Uterus (tissue), 4 donors: ENCODE measurements around the gene MRPL48. TPM values are rescaled to one million over a fixed set of nuclear protein-coding genes. Genes with fewer than 3 reads are reported as not detected.

Source experiments
- DNase-seq, 2 donors: peaks; one replicate each; pipeline ENCODE4 v3.0.0-alpha.2; 2019 to 2020
- H3K27ac ChIP-seq, 2 donors: fragments of 200-600 bp; sonication (generic); 1 replicate in 1 of 2; 2 replicates in 1 of 2; pipeline ENCODE4 v1.5.1; 2016 to 2018
- H3K27me3 ChIP-seq, 2 donors: fragments of 200-600 bp; sonication (generic); one replicate each; pipeline ENCODE4 v1.5.1; 2018 to 2019; ENCODE audit warnings: control low read depth in 1 of 2
- H3K36me3 ChIP-seq, 2 donors: fragments of 200-600 bp; sonication (generic); one replicate each; pipeline ENCODE4 v1.5.1; 2019; ENCODE audit warnings: control low read depth in 1 of 2
- H3K4me1 ChIP-seq, 2 donors: fragments of 200-600 bp; sonication (generic); one replicate each; pipeline ENCODE4 v1.5.1; 2018 to 2019; ENCODE audit warnings: control low read depth in 1 of 2
- H3K4me3 ChIP-seq, 2 donors: fragments of 200-600 bp; sonication (generic); 1 replicate in 1 of 2; 2 replicates in 1 of 2; pipeline ENCODE4 v1.5.1; 2018 to 2019; ENCODE audit warnings: mild to moderate bottlenecking in 1 of 2
- H3K9me3 ChIP-seq, 2 donors: fragments of 200-600 bp; sonication (generic); one replicate each; pipeline ENCODE4 v1.5.1; 2019; ENCODE audit warnings: control low read depth in 1 of 2
- POLR2A ChIP-seq, 2 donors: fragments of 450-650 bp; IDR thresholded peaks; one replicate each; pipeline ENCODE4 v1.6.1; 2016; ENCODE audit warnings: antibody characterized with exemption in 2 of 2, mild to moderate bottlenecking in 1 of 2, moderate library complexity in 1 of 2
- intact Hi-C: fragments of 100-400 bp; cut with DNase I; formaldehyde crosslinking; loops from one replicate; pipeline ENCODE4 v1.15.1; 2023; ENCODE audit warnings: low total_unique reads
- total RNA-seq, 4 donors: library from RNA; depleted of rRNA in 3 of 4; stranded (reverse); fragments of >200 nt in 3 of 4; gene quantifications; one replicate each; pipeline versions ENCODE4 v1.1.0 to v1.2.4, GENCODE V29; 2014 to 2023
- TF ChIP-seq, protein P1 (sequence below), 4 experiments: fragments of 200-600 bp in 2 of 4; fragments of 450-650 bp in 2 of 4; sonication (generic) in 2 of 4; IDR thresholded peaks; one replicate each; pipeline ENCODE4 v1.5.1; 2016 to 2019; ENCODE audit warnings: antibody characterized with exemption in 4 of 4, mild to moderate bottlenecking in 2 of 4, moderate library complexity in 1 of 4
- donor health status: DM: yes; HTN: yes; CAD: no.

Gene MRPL48
- total RNA-seq = 10 to 100 TPM in 2 of 4 donors, 1 to 10 TPM in 2; 5.6 to 29.6 (median 11.9) TPM

DNA sequence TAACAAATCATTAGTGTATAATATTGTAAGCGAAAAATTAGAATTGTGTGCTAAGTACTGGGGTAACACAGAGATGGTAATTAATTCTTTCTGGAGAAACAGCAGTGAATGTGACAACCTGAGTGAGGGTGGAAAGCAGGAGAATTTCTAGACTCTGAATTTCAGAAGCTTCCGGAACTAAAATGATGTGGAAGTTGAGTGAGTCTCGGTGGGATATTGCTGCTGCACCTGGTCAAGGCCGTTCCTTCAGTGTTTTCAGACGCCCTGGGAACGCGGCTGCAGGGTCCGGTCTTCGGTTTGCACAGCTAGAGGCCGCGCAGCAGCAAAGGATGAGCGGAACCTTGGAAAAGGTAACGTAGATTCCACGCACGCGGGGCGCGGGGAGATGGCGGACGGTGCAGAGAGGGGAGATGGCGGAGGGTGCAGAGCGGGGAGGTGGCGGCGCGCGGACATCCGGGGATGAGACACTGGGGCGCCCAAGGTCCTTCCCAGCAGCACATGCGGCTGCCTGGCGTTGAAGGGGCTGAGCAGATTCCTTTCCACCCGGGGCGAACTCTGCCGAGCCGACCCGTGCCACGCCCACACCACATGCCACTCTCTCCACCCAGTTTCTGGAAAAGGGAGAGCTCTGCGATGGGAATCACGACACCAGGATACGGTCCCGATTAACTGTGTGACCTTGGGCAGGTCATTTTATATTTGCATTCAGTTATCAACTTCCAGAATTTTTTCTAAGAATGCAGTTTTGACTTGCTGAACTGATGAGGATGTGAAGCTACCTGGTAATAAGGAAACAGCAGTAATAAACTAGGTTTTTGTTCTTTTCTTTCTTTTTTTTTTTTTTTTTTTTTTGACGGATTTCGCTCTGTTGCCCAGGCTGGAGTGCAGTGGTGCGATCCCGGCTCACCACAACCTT is at the start of gene MRPL48:
TSS of gene MRPL48 (plus strand) at position 232 of the 916 bp plus-strand sequence. CDS start at position 330, 98 bp downstream.
- no peaks in the 10 kb centered on the region for H3K9me3 ChIP-seq
- no peaks in the 10 kb centered on the region for H3K27me3 ChIP-seq
- peak; percentile 86 to 87 for DNase-seq
- intact Hi-C loops = no loop called here
- peak within 1 kb of the TSS; percentile 85 to 92 for H3K27ac ChIP-seq
- H3K4me1 ChIP-seq = no peaks in the 10 kb centered on the region
- TF ChIP-seq POLR2A (IDR thresholded peaks at IDR 0.05) = peak; percentile 22 to 30
- TF ChIP-seq, protein P1, sequence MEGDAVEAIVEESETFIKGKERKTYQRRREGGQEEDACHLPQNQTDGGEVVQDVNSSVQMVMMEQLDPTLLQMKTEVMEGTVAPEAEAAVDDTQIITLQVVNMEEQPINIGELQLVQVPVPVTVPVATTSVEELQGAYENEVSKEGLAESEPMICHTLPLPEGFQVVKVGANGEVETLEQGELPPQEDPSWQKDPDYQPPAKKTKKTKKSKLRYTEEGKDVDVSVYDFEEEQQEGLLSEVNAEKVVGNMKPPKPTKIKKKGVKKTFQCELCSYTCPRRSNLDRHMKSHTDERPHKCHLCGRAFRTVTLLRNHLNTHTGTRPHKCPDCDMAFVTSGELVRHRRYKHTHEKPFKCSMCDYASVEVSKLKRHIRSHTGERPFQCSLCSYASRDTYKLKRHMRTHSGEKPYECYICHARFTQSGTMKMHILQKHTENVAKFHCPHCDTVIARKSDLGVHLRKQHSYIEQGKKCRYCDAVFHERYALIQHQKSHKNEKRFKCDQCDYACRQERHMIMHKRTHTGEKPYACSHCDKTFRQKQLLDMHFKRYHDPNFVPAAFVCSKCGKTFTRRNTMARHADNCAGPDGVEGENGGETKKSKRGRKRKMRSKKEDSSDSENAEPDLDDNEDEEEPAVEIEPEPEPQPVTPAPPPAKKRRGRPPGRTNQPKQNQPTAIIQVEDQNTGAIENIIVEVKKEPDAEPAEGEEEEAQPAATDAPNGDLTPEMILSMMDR (IDR thresholded peaks at IDR 0.05) = peak in 2 of 4 experiments; percentile 6 to 9
- peak within 1 kb of the TSS; percentile 73 to 95 for H3K4me3 ChIP-seq
- no peaks in the 10 kb centered on the region for H3K36me3 ChIP-seq

DNA sequence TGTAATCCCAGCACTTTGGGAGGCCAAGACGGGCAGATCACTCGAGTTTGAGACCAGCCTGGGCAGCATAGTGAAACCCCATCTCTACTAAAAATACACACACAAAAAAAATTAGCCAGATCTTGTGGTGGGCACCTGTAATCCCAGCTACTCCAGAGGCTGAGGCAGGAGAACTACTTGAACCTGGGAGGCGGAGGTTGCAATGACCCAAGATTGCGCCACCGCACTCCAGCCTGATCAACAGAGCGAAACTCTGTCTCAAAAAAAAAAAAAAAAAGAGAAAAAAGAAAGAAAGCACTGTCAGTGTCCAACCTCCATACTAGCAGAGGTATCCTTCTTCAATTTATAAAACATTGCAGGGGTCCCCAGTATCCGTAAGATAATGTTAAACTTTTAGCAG is 44.6 kb upstream of the MRPL48 start:
- no peaks in the 10 kb centered on the region for H3K27me3 ChIP-seq

DNA sequence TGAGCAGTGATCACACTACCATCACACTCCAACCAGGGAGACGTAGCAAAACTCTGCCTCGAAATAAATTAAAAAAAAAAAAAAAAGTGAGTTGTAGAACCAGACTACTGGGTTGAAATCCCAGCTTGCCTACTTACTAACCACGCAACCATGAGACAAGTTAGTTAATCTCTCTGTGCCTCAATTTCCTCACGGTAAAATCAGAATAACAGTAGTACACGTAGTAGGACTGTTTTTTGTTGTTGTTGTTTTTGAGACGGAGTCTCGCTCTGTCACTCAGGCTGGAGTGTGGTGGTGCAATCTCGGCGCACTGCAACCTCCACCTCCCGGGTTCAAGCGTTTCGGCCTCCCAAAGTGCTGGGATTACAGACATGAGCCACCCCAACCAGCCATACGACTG is 41.0 kb upstream of the MRPL48 start:
- intact Hi-C loops = no loop called here
- TF ChIP-seq, protein P1 (IDR thresholded peaks at IDR 0.05) = no peak
- no peak for TF ChIP-seq POLR2A (IDR thresholded peaks at IDR 0.05)
- DNase-seq = no peak

More for the DNA sequence above, 44.6 kb upstream of the MRPL48 start:
- Histone ChIP-seq H3K4me3 (no peak overlapping the region), H3K4me1 (peaks cover 0 to 4% of the 10 kb centered on the region in 2 donors), H3K27ac (no peak overlapping the region), H3K36me3 (no peaks in the 10 kb centered on the region), H3K9me3 (no peaks in the 10 kb centered on the region)
- intact Hi-C loops = no loop called here
- DNase-seq = no peak
- TF ChIP-seq POLR2A (IDR thresholded peaks at IDR 0.05) = no peak
- TF ChIP-seq, protein P1 (IDR thresholded peaks at IDR 0.05) = no peak

DNA sequence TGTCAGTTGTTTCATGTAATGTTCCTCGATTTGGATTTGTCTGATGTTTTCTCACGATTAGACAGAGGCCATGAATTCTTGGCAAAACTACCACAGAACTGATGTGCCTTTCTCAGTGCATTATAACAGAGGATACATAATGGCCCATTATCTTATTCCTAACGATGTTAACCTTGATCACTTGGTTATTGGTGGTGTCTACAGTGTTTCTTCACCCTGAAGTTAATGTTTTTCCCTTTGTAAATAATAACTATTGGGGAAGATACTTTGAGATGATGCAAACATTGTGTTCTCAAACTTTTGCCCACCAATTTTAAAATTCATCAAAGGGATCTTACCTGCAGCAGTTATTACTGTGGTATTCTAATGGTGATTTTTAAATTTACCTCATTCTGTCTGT is 39.9 kb upstream of the MRPL48 start:
- H3K9me3 ChIP-seq = no peaks in the 10 kb centered on the region
- peaks cover 0 to 4% of the 10 kb centered on the region in 2 donors for H3K4me1 ChIP-seq
- no peaks in the 10 kb centered on the region for H3K36me3 ChIP-seq
- no peak overlapping the region for H3K27ac ChIP-seq
- intact Hi-C loops = no loop called here
- TF ChIP-seq, protein P1 (IDR thresholded peaks at IDR 0.05) = no peak
- TF ChIP-seq POLR2A (IDR thresholded peaks at IDR 0.05) = no peak
- no peaks in the 10 kb centered on the region for H3K27me3 ChIP-seq
- no peak for DNase-seq
- no peak overlapping the region for H3K4me3 ChIP-seq

More for the DNA sequence above, 41.0 kb upstream of the MRPL48 start:
- H3K27ac ChIP-seq = no peak overlapping the region
- H3K4me3 ChIP-seq = no peak overlapping the region
- no peaks in the 10 kb centered on the region for H3K9me3 ChIP-seq
- H3K27me3 ChIP-seq = no peaks in the 10 kb centered on the region
- peaks cover 0 to 4% of the 10 kb centered on the region in 2 donors for H3K4me1 ChIP-seq
- no peaks in the 10 kb centered on the region for H3K36me3 ChIP-seq

DNA sequence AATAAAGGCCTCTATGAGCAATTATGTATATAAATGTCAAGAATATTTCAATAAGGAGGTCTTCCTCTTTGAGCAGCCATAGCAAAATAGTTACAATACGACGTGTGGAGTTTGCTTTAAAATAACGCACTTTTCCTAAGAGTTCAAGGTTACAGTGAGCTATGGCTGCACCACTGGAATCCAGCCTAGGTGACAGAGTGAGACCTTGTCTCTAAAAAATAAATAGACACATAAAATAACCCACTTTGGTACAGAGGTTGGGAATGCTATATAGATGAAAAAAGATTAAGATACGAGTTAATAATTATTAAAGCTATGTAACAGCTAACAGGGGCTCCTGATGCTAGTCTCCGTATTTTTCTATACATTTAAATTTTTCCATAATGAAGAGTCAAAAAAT is 39.4 kb upstream of the MRPL48 start:
- no peak overlapping the region for H3K27ac ChIP-seq
- H3K36me3 ChIP-seq = no peaks in the 10 kb centered on the region
- H3K4me1 ChIP-seq = peaks cover 0 to 2% of the 10 kb centered on the region in 2 donors
- no peak for TF ChIP-seq POLR2A (IDR thresholded peaks at IDR 0.05)
- TF ChIP-seq, protein P1 (IDR thresholded peaks at IDR 0.05) = no peak
- H3K9me3 ChIP-seq = no peaks in the 10 kb centered on the region
- no peaks in the 10 kb centered on the region for H3K27me3 ChIP-seq
- no peak overlapping the region for H3K4me3 ChIP-seq
- no peak for DNase-seq
- intact Hi-C loops = no loop called here
